Upper lobe of right lung (tissue), 1 donor: Measurements from ENCODE around the gene ARPC1A. TPM values are rescaled to one million over a fixed set of nuclear protein-coding genes. Genes with fewer than 3 reads are reported as not detected.

ENCODE experiments used
- ATAC-seq: fragments of 200-7000 bp; cut with Tn5 transposase; one replicate; pipeline ENCODE4 v1.9.1; 2020; ENCODE audit warnings: mild to moderate bottlenecking, moderate library complexity
- DNase-seq: peaks from one replicate; pipeline ENCODE4 v3.0.0-alpha.2; 2020
- H3K27ac ChIP-seq: fragments of 200-600 bp; one replicate; pipeline ENCODE4 v1.8.0; 2022
- H3K27me3 ChIP-seq: fragments of 200-600 bp; one replicate; pipeline ENCODE4 v1.8.0; 2022; ENCODE audit warnings: mild to moderate bottlenecking
- H3K36me3 ChIP-seq: fragments of 200-600 bp; one replicate; pipeline ENCODE4 v1.8.0; 2022
- H3K4me1 ChIP-seq: fragments of 200-600 bp; one replicate; pipeline ENCODE4 v1.8.0; 2022
- H3K4me3 ChIP-seq: fragments of 200-600 bp; one replicate; pipeline ENCODE4 v1.8.0; 2022; ENCODE audit warnings: mild to moderate bottlenecking
- H3K9me3 ChIP-seq: fragments of 200-600 bp; one replicate; pipeline ENCODE4 v1.8.0; 2022
- intact Hi-C: fragments of 100-400 bp; cut with DNase I; formaldehyde crosslinking; loops from one replicate; pipeline ENCODE4 v1.11.0; 2022
- total RNA-seq: library from RNA; stranded (reverse); fragmentation: NEBNext Ultra II Directional; extraction: Animal tissue kit (Norgen Biotek cat#: 25700); gene quantifications from one replicate; pipeline ENCODE4 v1.2.1, GENCODE V29; 2021
- TF ChIP-seq, protein P1 (sequence below): fragments of 200-600 bp; IDR thresholded peaks from one replicate; pipeline ENCODE4 v1.8.0; 2022; ENCODE audit warnings: antibody characterized with exemption
- donor health status: DM: no; HTN: yes; CAD: no; lungs with severe emphysema.

Gene ARPC1A
- total RNA-seq, 1 donor from 2014 or later, result 137 TPM

DNA sequence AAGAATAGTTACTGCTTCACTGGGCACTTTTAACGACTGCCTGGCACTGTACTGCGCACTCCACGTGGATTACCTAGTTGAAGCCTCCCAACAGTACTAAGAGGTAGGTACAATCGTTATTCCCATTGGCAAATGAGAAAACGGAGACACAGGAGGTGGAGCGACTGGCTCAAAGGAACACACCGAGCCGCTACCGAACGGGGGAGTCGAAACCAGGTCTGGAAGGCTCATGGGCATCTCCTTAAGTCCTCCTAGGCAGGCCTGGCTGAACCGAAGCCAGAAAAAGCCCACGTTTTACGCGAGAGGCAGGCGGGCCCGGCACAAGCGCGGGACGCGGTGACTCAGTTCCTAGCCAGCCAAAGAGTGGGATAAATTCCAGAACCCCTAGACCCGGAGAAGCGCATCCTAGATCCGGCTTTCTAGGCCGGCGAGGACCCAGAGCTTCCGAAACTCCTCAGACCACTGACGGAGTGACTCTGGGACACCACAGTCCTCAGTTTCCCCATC lies 82.2 kb downstream of the ARPC1A start:
- DNase-seq, result no peak
- TF ChIP-seq, protein P1, sequence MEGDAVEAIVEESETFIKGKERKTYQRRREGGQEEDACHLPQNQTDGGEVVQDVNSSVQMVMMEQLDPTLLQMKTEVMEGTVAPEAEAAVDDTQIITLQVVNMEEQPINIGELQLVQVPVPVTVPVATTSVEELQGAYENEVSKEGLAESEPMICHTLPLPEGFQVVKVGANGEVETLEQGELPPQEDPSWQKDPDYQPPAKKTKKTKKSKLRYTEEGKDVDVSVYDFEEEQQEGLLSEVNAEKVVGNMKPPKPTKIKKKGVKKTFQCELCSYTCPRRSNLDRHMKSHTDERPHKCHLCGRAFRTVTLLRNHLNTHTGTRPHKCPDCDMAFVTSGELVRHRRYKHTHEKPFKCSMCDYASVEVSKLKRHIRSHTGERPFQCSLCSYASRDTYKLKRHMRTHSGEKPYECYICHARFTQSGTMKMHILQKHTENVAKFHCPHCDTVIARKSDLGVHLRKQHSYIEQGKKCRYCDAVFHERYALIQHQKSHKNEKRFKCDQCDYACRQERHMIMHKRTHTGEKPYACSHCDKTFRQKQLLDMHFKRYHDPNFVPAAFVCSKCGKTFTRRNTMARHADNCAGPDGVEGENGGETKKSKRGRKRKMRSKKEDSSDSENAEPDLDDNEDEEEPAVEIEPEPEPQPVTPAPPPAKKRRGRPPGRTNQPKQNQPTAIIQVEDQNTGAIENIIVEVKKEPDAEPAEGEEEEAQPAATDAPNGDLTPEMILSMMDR, result no peak
- Histone ChIP-seq H3K36me3 (peaks cover 38% of the 10 kb centered on the region), H3K4me1 (peaks cover 43% of the 10 kb centered on the region), H3K27ac (peak overlapping the region; percentile 99), H3K27me3 (no peaks in the 10 kb centered on the region), H3K9me3 (no peaks in the 10 kb centered on the region), H3K4me3 (peak overlapping the region; percentile 100)
- ATAC-seq, result peak; percentile 6
- intact Hi-C loops, result no loop called here

DNA sequence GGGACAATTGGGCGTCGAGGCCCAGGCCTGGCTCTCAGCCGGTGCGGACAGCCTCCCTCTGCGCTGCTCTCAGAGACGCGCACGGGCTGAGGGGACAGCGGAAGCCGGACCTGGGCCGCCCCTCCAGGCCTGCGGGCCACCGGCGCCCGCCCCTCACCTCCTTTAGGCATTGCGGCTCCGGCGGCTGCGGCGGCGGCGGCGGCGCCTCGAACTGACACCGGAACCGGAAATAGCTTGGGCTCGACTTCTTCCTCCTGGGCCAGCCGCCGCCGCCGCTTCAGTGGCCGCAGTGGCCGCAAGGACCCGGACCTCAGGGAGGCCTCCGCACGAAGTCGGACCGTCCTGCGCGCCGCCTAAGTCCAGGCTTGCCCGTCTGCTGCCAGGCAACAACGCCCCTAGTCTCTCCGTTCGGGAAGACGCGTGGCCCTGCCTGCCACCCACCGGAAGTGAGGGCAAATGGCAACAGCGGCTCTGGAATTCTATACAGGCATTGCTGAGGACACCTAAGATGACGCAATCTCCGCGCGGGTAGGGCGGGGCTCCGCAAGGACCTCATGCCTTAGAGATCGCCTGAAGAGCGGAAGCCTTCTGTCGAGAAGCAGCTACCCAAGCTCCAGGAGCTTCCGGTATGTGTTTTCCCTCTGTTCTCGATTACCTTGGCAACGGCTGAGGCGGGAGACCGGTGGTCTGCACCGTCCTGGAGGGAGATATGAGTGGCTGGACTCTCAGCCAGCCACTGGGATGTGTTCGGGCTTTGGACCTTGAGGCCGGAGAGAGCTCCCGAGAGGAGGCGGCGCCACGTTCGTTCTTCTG lies 82.9 kb downstream of the ARPC1A start, which contains the start of the genes BUD31 and PDAP1:
Gene BUD31 (plus strand): TSS at position 591 of the 813 bp plus-strand sequence. CDS start 2,124 bp downstream, outside the sequence.
Gene PDAP1 (minus strand): TSS at position 219 of the 813 bp plus-strand sequence. CDS start 49 bp downstream, at position 170.
- H3K4me1 ChIP-seq, result peaks cover 43% of the 10 kb centered on the region
- DNase-seq (peak; percentile 97), ATAC-seq (peak; percentile 96)
- peaks cover 38% of the 10 kb centered on the region for H3K36me3 ChIP-seq
- intact Hi-C loops, result no loop called here
- no peaks in the 10 kb centered on the region for H3K9me3 ChIP-seq
- peak within 1 kb of the TSS; percentile 99 for H3K27ac ChIP-seq
- H3K27me3 ChIP-seq, result no peaks in the 10 kb centered on the region
- TF ChIP-seq, protein P1, result peak; percentile 22
- H3K4me3 ChIP-seq, result peak within 1 kb of the TSS; percentile 100

DNA sequence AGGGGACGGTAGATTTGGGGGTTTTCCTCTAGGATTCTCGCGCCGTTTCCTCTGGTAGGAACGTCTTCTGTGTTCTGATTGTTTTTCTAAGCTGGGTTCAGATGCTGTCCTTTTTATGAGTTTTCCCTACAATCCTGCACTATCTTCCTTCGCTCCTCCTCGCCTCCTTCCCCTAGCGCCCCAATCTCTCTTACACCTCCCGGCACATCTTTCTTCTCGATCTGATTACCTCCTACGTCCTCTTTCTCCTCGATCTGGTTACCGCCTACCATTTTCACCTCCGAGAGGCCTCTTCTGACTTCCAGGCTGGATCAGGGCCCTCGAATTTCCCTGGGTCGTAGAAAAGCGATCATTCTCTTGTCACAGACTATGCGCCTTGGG lies 83.5 kb downstream of the ARPC1A start:
- intact Hi-C loops, result no loop called here
- Histone ChIP-seq H3K4me3 (peak overlapping the region; percentile 100), H3K9me3 (no peaks in the 10 kb centered on the region), H3K27ac (peak overlapping the region; percentile 99), H3K27me3 (no peaks in the 10 kb centered on the region), H3K36me3 (peaks cover 41% of the 10 kb centered on the region), H3K4me1 (peaks cover 43% of the 10 kb centered on the region)
- DNase-seq (no peak), ATAC-seq (no peak)
- TF ChIP-seq, protein P1, result no peak

DNA sequence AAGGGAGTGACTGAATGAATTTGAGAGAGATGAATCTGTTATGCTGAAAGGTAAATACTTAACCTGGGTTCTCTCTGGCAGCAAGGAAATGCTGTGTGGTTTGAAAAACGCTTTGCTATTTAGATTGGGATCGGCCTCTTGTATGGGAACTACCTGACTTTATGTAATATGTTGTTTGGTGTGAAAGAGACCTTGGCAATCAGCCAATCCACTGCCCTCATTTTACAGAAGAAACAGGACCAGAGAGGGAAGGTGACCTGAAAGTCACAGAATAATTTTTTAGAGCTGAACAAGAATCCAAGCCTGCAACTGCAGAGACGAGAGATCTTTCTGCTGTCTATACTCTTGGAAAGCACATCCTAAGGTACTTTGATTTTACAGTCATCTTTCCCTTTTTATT lies 84.1 kb downstream of the ARPC1A start:
- intact Hi-C loops, result loop anchor here (10.0 kb wide), 1 partner anchor 45 kb away; no protein-coding TSS in a partner anchor
- ATAC-seq (no peak), DNase-seq (no peak)
- TF ChIP-seq, protein P1, result no peak
- H3K9me3 ChIP-seq, result no peaks in the 10 kb centered on the region
- H3K4me1 ChIP-seq, result peaks cover 36% of the 10 kb centered on the region
- H3K27me3 ChIP-seq, result no peaks in the 10 kb centered on the region
- H3K27ac ChIP-seq, result peak overlapping the region; percentile 99
- H3K36me3 ChIP-seq, result peaks cover 47% of the 10 kb centered on the region
- peak overlapping the region; percentile 100 for H3K4me3 ChIP-seq

DNA sequence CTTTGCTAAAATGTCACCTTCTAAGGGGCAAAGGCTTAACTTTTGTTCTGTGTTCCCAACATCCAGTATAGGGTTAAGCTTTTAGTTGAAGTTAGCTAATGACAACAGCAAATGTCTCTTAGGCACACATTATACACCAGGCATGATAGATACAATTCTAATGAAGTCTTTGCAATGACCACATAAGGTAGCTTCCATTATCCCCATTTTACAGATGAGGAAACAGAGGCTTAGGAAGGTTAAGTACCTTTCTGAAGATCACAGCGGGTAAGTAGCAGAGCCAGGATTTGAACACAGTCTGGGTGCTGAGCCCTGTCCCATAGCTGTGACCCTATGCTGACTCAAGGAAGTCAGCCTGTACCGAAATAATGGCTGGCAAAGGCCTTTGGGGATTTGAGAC lies 84.9 kb downstream of the ARPC1A start:
- H3K4me1 ChIP-seq, result peaks cover 30% of the 10 kb centered on the region
- TF ChIP-seq, protein P1, result no peak
- H3K9me3 ChIP-seq, result no peaks in the 10 kb centered on the region
- DNase-seq (no peak), ATAC-seq (no peak)
- no peaks in the 10 kb centered on the region for H3K27me3 ChIP-seq
- no peak overlapping the region for H3K27ac ChIP-seq
- no peak overlapping the region for H3K4me3 ChIP-seq
- intact Hi-C loops, result loop anchor here (10.0 kb wide), 1 partner anchor 46 kb away; no protein-coding TSS in a partner anchor
- peaks cover 56% of the 10 kb centered on the region for H3K36me3 ChIP-seq
